Fibroblast of mammary gland (primary cell): Measurements from ENCODE around the gene MRLN.
"Not testable (repeated sequence)": the region's sequence is repeated elsewhere in the genome, so short reads cannot be mapped to it uniquely, and the experiment has no call there.

Source experiments
- DNase-seq: peaks from one replicate; pipeline ENCODE4 v3.0.0-alpha.2; 2010; ENCODE audit warnings: low read depth
- H3K4me3 ChIP-seq: 2 replicates; pipeline ENCODE4 v1.5.1; 2011; ENCODE audit warnings: low read depth, mild to moderate bottlenecking, low read length, moderate library complexity; ENCODE audit not compliant: control insufficient read depth
- TF ChIP-seq, protein P1 (sequence below): conservative IDR thresholded peaks from 2 replicates; pipeline ENCODE4 v1.5.1; 2011; ENCODE audit warnings: low read depth, low read length, inconsistent platforms; ENCODE audit not compliant: control insufficient read depth, insufficient read depth

The MRLN gene

GRCh38 chr10:59745163-59745650 is 8.0 kb downstream of the MRLN start:
- TF ChIP-seq, protein P1, sequence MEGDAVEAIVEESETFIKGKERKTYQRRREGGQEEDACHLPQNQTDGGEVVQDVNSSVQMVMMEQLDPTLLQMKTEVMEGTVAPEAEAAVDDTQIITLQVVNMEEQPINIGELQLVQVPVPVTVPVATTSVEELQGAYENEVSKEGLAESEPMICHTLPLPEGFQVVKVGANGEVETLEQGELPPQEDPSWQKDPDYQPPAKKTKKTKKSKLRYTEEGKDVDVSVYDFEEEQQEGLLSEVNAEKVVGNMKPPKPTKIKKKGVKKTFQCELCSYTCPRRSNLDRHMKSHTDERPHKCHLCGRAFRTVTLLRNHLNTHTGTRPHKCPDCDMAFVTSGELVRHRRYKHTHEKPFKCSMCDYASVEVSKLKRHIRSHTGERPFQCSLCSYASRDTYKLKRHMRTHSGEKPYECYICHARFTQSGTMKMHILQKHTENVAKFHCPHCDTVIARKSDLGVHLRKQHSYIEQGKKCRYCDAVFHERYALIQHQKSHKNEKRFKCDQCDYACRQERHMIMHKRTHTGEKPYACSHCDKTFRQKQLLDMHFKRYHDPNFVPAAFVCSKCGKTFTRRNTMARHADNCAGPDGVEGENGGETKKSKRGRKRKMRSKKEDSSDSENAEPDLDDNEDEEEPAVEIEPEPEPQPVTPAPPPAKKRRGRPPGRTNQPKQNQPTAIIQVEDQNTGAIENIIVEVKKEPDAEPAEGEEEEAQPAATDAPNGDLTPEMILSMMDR = no peak
- DNase-seq = no peak
- no peak overlapping the region for H3K4me3 ChIP-seq

DNA sequence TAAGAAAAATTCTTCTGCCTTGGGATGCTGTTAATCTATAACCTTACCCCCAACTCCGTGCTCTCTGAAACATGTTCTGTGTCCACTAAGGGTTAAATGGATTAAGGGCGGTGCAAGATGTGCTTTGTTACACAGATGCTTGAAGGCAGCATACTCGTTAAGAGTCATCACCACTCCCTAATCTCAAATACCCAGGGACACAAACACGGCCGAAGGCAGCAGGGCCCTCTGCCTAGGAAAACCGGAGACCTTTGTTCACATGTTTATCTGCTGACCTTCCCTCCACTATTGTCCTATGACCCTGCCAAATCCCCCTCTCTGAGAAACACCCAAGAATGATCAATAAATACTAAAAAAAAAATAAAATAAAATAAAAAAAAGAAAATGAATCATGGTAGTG is 8.5 kb downstream of the MRLN start:
- H3K4me3 ChIP-seq, DNase-seq: not testable (repeated sequence)

DNA sequence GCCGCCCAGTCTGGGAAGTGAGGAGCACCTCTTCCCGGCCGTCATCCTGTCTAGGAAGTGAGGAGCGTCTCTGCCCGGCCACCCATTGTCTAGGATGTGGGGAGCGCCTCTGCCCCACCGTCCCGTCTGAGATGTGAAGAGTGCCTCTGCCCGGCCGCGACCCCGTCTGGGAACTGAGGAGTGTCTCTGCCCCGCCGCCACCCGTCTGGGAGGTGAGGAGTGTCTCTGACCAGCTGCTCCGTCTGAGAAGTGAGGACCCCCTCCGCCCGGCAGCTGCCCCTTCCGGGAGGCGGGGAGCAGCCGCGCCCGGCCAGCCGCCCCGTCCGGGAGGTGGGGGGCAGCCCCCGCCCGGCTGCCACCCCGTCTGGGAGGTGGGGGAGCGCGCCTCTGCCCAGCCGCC is 9.1 kb downstream of the MRLN start:
- not testable (repeated sequence) for H3K4me3 ChIP-seq, DNase-seq

GRCh38 chr10:59741583-59741982 is 11.7 kb downstream of the MRLN start:
- H3K4me3 ChIP-seq = no peak overlapping the region
- TF ChIP-seq, protein P1 = no peak
- no peak for DNase-seq

DNA sequence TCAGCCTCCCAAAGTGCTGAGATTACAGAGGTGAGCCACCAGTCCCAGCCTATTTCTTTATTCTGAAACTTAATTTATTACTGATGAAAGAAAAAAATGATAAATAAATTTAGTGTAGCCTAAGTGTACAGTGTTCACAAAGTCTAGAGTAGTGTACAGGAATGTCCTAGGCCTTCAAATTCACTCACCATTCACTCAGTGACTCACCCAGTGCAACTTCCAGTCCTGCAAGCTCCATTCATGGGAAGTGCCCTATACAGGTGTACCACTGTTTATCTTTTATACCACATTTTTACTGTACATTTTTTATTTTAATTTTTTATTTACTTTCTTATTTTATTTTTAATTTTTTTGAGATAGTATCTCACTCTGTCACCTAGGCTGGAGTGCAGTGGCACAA is 12.2 kb downstream of the MRLN start:
- H3K4me3 ChIP-seq = no peak overlapping the region
- TF ChIP-seq, protein P1 = no peak
- DNase-seq = no peak

- no peak overlapping the region for H3K4me3 ChIP-seq
- TF ChIP-seq, protein P1 = no peak
- no peak for DNase-seq
Measured at GRCh38 chr10:59736749-59737148, 16.5 kb downstream of the MRLN start.

DNA sequence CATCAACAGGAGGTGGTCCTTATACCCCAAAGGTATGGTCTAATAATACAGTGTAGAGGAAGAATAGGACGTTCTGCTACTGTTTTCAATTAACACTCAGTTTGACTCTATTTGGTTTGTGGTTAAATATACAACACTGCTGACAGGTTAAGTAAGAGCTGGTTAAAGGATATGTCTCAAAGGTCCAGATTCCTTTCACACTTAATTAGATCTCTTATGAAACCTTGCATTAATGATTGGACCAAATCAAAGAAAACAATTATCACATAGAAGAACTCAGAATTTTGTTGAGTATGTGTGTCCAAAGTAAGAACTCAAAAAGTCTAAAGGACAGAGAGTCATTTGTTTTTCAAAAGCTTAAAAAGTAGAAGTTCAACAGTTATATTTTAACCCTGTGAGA is 18.0 kb downstream of the MRLN start:
- no peak for DNase-seq
- TF ChIP-seq, protein P1 = no peak
- H3K4me3 ChIP-seq = no peak overlapping the region

DNA sequence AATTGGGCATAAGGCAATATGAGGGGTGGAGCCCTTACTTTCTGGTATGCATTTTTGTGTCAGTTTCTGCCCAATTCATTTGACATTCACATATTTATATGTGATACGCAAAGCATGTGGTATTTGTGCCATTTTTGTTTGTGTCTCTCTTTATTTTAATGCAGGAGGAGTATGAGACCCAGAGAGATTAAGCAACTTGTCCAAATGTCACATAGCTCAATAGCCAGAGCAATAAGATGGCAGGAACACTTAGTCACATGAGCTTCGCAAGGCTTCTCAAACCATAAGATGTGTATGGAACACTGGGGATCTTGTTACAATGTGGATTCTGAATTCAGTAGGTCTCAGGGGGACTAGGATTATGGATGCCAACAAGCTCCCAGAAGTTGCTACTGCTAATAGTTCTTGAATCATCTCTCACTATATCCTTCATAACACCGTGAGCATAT is 19.2 kb downstream of the MRLN start:
- DNase-seq = no peak
- no peak overlapping the region for H3K4me3 ChIP-seq
- TF ChIP-seq, protein P1 = no peak

DNA sequence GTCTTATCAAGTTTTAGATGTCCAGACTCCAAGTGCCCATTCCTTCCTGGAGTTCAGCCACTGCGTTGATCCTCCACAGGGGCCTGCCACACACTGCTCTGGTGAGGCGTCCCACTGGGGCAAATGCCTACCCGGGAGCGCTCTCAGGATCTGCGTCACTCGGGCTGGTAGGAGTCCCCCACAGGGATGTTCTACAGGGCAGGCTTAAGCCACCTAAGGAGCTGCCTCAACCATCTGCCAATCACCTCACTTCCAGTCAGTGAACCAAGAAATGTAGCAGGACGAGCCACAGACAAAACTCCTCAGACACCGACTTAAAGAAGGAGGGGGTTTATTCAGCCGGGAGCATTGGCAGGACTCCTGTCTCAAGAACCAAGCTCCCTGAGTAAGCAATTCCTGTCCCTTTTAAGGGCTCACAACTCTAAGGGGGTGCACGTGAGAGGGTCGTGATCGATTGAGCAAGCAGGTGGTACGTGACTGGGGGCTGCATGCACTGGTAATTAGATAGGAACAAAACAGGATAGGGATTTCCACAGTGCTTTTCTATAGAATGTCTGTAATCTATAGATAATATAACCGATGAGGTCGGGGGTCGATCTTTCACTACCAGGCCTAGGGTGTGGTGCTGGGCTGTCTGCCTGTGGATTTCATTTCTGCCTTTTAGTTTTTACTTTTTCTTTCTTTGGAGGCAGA is 19.8 kb downstream of the MRLN start:
- not testable (repeated sequence) for DNase-seq, H3K4me3 ChIP-seq

DNA sequence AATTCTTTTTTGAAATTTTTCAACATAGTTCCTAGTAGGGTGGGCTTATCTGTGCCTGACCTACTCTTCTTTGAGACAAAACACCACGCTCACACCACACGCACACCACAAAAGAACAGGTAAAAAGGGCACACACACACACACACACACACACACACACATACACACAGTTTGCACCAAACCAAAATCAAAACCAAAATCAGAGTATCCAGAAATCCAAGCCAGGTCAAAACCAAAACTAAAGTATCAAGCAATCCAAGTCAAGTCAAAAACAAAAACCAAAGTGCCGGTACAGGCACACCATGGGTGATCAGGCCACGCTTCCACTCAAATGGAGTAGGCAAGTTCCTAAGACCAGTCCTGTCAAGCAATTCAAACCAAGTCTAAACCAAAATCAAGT is 20.4 kb downstream of the MRLN start:
- not testable (repeated sequence) for DNase-seq

GRCh38 chr10:59729167-59729566 is 24.1 kb downstream of the MRLN start:
- DNase-seq, H3K4me3 ChIP-seq: not testable (repeated sequence)

More for the DNA sequence above, 20.4 kb downstream of the MRLN start:
- H3K4me3 ChIP-seq = not testable (repeated sequence)
